H1 (cell line): ENCODE data around the gene TDRD5. TPM values are rescaled to one million over a fixed set of nuclear protein-coding genes. Genes with fewer than 3 reads are reported as not detected.

Source experiments
- CTCF ChIA-PET: fragments of 300-600 bp; sonication (Branson Sonifier 250); formaldehyde crosslinking; loops from one replicate; lab custom pipeline; 2021; ENCODE audit not compliant: partially characterized antibody; lab: Charles Lee
- POLR2A ChIA-PET: fragments of 300-600 bp; sonication (Branson Sonifier 250); formaldehyde crosslinking; loops from one replicate; lab custom pipeline; 2021; ENCODE audit warnings: inconsistent platforms; ENCODE audit not compliant: partially characterized antibody; lab: Charles Lee
- DNase-seq, 2 experiments: peaks; one replicate each; pipeline versions ENCODE4 v3.0.0 to v3.0.0-alpha.2; 2010 to 2022; ENCODE audit warnings: low spot score in 2 of 2, low read depth in 1 of 2, mixed read lengths in 1 of 2
- FAIRE-seq: peaks from 2 replicates; lab custom pipeline; 2011; peaks lifted over from hg19 to GRCh38; lab: Jason Lieb, UNC
- H2AFZ ChIP-seq: 2 replicates; pipeline ENCODE4 v1.8.1; 2012; ENCODE audit warnings: low read length, inconsistent platforms
- H2AK5ac ChIP-seq: 2 replicates; pipeline ENCODE4 v1.6.1; 2013; ENCODE audit warnings: low read depth, low read length
- H2BK120ac ChIP-seq: replicated peaks from 2 replicates; pipeline ENCODE3; 2013; ENCODE audit warnings: low read depth, low read length, inconsistent platforms
- H2BK12ac ChIP-seq: 2 replicates; pipeline ENCODE4 v1.6.1; 2013; ENCODE audit warnings: low read depth, low read length
- H2BK15ac ChIP-seq: 2 replicates; pipeline ENCODE4 v1.6.1; 2013; ENCODE audit warnings: low read length
- H2BK20ac ChIP-seq: 2 replicates; pipeline ENCODE4 v1.6.1; 2013; ENCODE audit warnings: low read length
- H2BK5ac ChIP-seq: 2 replicates; pipeline ENCODE4 v1.6.1; 2013; ENCODE audit warnings: low read depth, low read length
- H3K14ac ChIP-seq: 2 replicates; pipeline ENCODE4 v1.6.1; 2013; ENCODE audit warnings: inconsistent platforms; ENCODE audit not compliant: insufficient read length
- H3K18ac ChIP-seq: 2 replicates; pipeline ENCODE4 v1.6.1; 2013; ENCODE audit warnings: low read length; ENCODE audit errors: extremely low read depth
- H3K23ac ChIP-seq: 2 replicates; pipeline ENCODE4 v1.6.1; 2013; ENCODE audit warnings: inconsistent platforms; ENCODE audit not compliant: insufficient read length
- H3K23me2 ChIP-seq: 2 replicates; pipeline ENCODE4 v1.6.1; 2013; ENCODE audit warnings: low read depth, low read length
- H3K27ac ChIP-seq: 2 replicates; pipeline ENCODE4 v1.6.1; 2011; ENCODE audit warnings: low read depth, low read length, inconsistent platforms
- H3K27me3 ChIP-seq, 4 experiments: replicated peaks in 1 of 4; 1 replicate in 1 of 4; 2 replicates in 3 of 4; pipeline versions ENCODE4 v1.6.1 to v1.8.1; 2011 to 2013; ENCODE audit warnings: low read length in 3 of 4, mild to moderate bottlenecking in 3 of 4, inconsistent platforms in 2 of 4, mixed read lengths in 2 of 4, moderate library complexity in 1 of 4; ENCODE audit not compliant: control insufficient read depth in 3 of 4, insufficient read depth in 3 of 4; ENCODE audit errors: extremely low read depth in 1 of 4
- H3K36me3 ChIP-seq, 4 experiments: 2 replicates each; pipeline versions ENCODE4 v1.6.1 to v1.8.1; 2011 to 2013; ENCODE audit warnings: mild to moderate bottlenecking in 4 of 4, low read length in 3 of 4, moderate library complexity in 2 of 4, control low read depth in 1 of 4, inconsistent platforms in 1 of 4; ENCODE audit not compliant: insufficient read depth in 4 of 4, control insufficient read depth in 2 of 4
- H3K4ac ChIP-seq: replicated peaks from 2 replicates; pipeline ENCODE3; 2013; ENCODE audit warnings: low read length, low read depth, mixed read lengths, inconsistent platforms; ENCODE audit not compliant: insufficient read length
- H3K4me1 ChIP-seq, 4 experiments: replicated peaks in 1 of 4; 1 replicate in 1 of 4; 2 replicates in 3 of 4; pipeline versions ENCODE4 v1.6.1 to v1.8.1; 2011 to 2013; ENCODE audit warnings: low read length in 3 of 4, inconsistent platforms in 2 of 4, mixed read lengths in 1 of 4; ENCODE audit not compliant: insufficient read depth in 4 of 4, control insufficient read depth in 3 of 4
- H3K4me2 ChIP-seq, 2 experiments: 2 replicates each; pipeline versions ENCODE4 v1.6.1 to v1.8.1; 2011 to 2013; ENCODE audit warnings: low read depth in 2 of 2, low read length in 2 of 2, control low read depth in 1 of 2, inconsistent platforms in 1 of 2, mild to moderate bottlenecking in 1 of 2; ENCODE audit not compliant: insufficient read depth in 1 of 2
- H3K4me3 ChIP-seq, 4 experiments: fragments of 200-600, 300-600 bp in 1 of 4; sonication (generic), shearing (Covaris generic), sonication (Bioruptor Twin) in 1 of 4; 2 replicates each; pipeline versions ENCODE4 v1.5.1 to v1.8.1; 2011 to 2016; ENCODE audit warnings: low read length in 4 of 4, low read depth in 3 of 4, control low read depth in 2 of 4, inconsistent platforms in 2 of 4, mild to moderate bottlenecking in 2 of 4, mixed read lengths in 1 of 4, moderate library complexity in 1 of 4; ENCODE audit not compliant: insufficient read depth in 2 of 4; ENCODE audit errors: extremely low read depth in 1 of 4
- H3K56ac ChIP-seq: replicated peaks from 2 replicates; pipeline ENCODE3; 2013; ENCODE audit warnings: low read depth, mild to moderate bottlenecking, mixed read lengths, low read length, inconsistent platforms; ENCODE audit not compliant: insufficient read length
- H3K79me1 ChIP-seq: 2 replicates; pipeline ENCODE4 v1.6.1; 2013; ENCODE audit warnings: low read depth, low read length, control low read depth
- H3K79me2 ChIP-seq, 2 experiments: 2 replicates each; pipeline versions ENCODE4 v1.6.1 to v1.8.1; 2012 to 2013; ENCODE audit warnings: low read length in 2 of 2, mild to moderate bottlenecking in 2 of 2, inconsistent platforms in 1 of 2; ENCODE audit not compliant: insufficient read depth in 2 of 2, control insufficient read depth in 1 of 2
- H3K9ac ChIP-seq, 4 experiments: replicated peaks in 1 of 4; 1 replicate in 1 of 4; 2 replicates in 3 of 4; pipeline versions ENCODE4 v1.6.1 to v1.8.1; 2011 to 2013; ENCODE audit warnings: low read depth in 3 of 4, low read length in 3 of 4, control low read depth in 2 of 4, mild to moderate bottlenecking in 2 of 4, moderate library complexity in 2 of 4, inconsistent platforms in 1 of 4; ENCODE audit errors: extremely low read depth in 1 of 4
- H3K9me3 ChIP-seq, 2 experiments: 2 replicates each; pipeline versions ENCODE4 v1.6.1 to v1.8.1; 2012 to 2013; ENCODE audit warnings: mild to moderate bottlenecking in 2 of 2, moderate library complexity in 2 of 2, control low read depth in 1 of 2, inconsistent platforms in 1 of 2, low read depth in 1 of 2, low read length in 1 of 2, mixed read lengths in 1 of 2; ENCODE audit not compliant: insufficient read depth in 2 of 2
- H4K20me1 ChIP-seq, 2 experiments: replicated peaks in 1 of 2; 2 replicates each; pipeline versions ENCODE3 to v1.8.1; 2011 to 2013; ENCODE audit warnings: inconsistent platforms in 2 of 2, low read length in 2 of 2, mild to moderate bottlenecking in 1 of 2; ENCODE audit not compliant: insufficient read depth in 2 of 2, control insufficient read depth in 1 of 2
- H4K5ac ChIP-seq: 2 replicates; pipeline ENCODE4 v1.6.1; 2013; ENCODE audit warnings: low read length, low read depth, mixed read lengths, inconsistent platforms; ENCODE audit not compliant: insufficient read length
- H4K8ac ChIP-seq: 2 replicates; pipeline ENCODE4 v1.8.0; 2013; ENCODE audit warnings: mild to moderate bottlenecking, moderate library complexity, low read length, inconsistent platforms; ENCODE audit not compliant: insufficient read depth; ENCODE audit errors: extremely low read depth
- H4K91ac ChIP-seq: replicated peaks from 2 replicates; pipeline ENCODE3; 2013; ENCODE audit warnings: low read length, mixed read lengths, inconsistent platforms; ENCODE audit not compliant: insufficient read length
- EGR1 ChIP-seq: IDR thresholded peaks from 2 replicates; pipeline ENCODE4 v1.6.1; 2011; ENCODE audit warnings: low read depth, low read length, borderline replicate concordance
- SIRT6 ChIP-seq: IDR thresholded peaks from one replicate; pipeline ENCODE4 v1.7.1; 2012; ENCODE audit warnings: low read length, inconsistent platforms
- WGBS, 2 experiments: shearing (Covaris generic) in 1 of 2; methylation state at CpG; one replicate each; pipeline versions ENCODE4 v1.1.6 to v1.1.7; 2013 to 2015; ENCODE audit warnings: low lambda C conversion rate in 2 of 2, mixed read lengths in 2 of 2, inconsistent platforms in 1 of 2, low coverage in 1 of 2, missing lambda C conversion rate in 1 of 2; ENCODE audit not compliant: insufficient replicate concordance in 2 of 2, insufficient coverage in 1 of 2, insufficient read length in 1 of 2; ENCODE audit errors: extremely low coverage in 1 of 2, missing lambda C conversion rate in 1 of 2; 5-methylcytosine and 5-hydroxymethylcytosine counted together
- polyA plus RNA-seq, 7 experiments: library from polyadenylated mRNA; depleted of rRNA in 3 of 7; stranded (reverse) in 5 of 7; unstranded in 2 of 7; fragments of >200 nt in 5 of 7; fragments of 200-250 nt in 2 of 7; gene quantifications; 1 replicate in 5 of 7; 2 replicates in 1 of 7; 4 replicates in 1 of 7; pipeline versions ENCODE4 v1.2.1 to v1.2.3, GENCODE V29; 2011 to 2013; ENCODE audit warnings: missing spikeins in 2 of 7, mixed read lengths in 2 of 7
- total RNA-seq: library from RNA; stranded (reverse); fragmentation: NEBNext Ultra II Directional; extraction: Animal tissue kit (Norgen Biotek cat#: 25700); gene quantifications from 2 replicates; pipeline ENCODE4 v1.2.1, GENCODE V29; 2021

Gene TDRD5
- total and polyA plus RNA-seq, 2 of the 8 experiments (the other 6 are each of a cell fraction or from before 2014, with no cell fraction given): 0.53 to 1.4 TPM

DNA sequence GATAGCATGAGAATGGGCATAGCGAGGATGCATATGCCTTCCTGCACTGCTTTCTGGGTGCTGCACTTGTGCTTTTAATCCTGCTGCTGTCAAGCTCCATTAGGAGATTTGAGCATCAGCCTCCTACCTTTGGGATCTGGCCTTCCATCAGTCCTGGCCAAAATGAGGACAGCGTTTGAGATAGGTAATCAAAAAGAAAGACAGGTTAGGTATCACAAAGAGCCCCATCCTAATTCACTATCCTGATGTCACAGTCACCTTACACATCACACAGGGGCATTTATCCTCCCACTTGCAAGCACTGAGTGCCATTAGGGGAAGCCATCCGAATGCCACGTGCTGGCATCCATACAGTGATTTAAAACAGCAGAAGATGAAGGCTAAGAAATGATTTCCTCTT lies 138.2 kb downstream of the TDRD5 start:
- Histone ChIP-seq H3K14ac (no peak overlapping the region), H4K8ac (no peak overlapping the region), H4K5ac (no peak overlapping the region), H3K4me1 (no peaks in the 10 kb centered on the region), H4K20me1 (no peaks in the 10 kb centered on the region), H3K27ac (no peak overlapping the region), H2BK120ac (no peak overlapping the region), H2BK12ac (no peak overlapping the region), H3K4ac (no peak overlapping the region), H3K9me3 (no peaks in the 10 kb centered on the region), H2BK5ac (no peak overlapping the region), H2BK15ac (no peak overlapping the region), H3K18ac (no peak overlapping the region), H3K23me2 (no peaks in the 10 kb centered on the region), H3K79me1 (no peaks in the 10 kb centered on the region), H3K27me3 (peaks cover 0 to 1% (median 0%) of the 10 kb centered on the region in 4 experiments; a peak in 1 of 7 replicates), H3K56ac (no peak overlapping the region), H3K9ac (no peak overlapping the region), H2BK20ac (no peak overlapping the region), H3K4me3 (no peak overlapping the region), H2AFZ (no peak overlapping the region), H4K91ac (no peak overlapping the region), H3K36me3 (no peaks in the 10 kb centered on the region), H3K79me2 (no peaks in the 10 kb centered on the region), H2AK5ac (no peak overlapping the region), H3K23ac (no peak overlapping the region), H3K4me2 (no peak overlapping the region)
- no peak for FAIRE-seq
- WGBS, 2 experiments: 89% methylated on average over 4 of the region's 4 CpGs; no CpG with 5 or more reads in 1 of the 2 experiments
- ChIA-PET POLR2A (no interaction called here), CTCF (interaction anchor here (0.7 to 8.3 kb wide), 7 partner anchors 8 to 651 kb away, joined by 3 to 52 read pairs (median 4); no protein-coding TSS in a partner anchor)
- no peak for DNase-seq
- no peak for TF ChIP-seq SIRT6
- no peak for TF ChIP-seq EGR1
